GM19438 (cell line): Measurements from ENCODE around the gene GAS7.
A peak's percentile ranks its signal among the peaks of the same experiment; 100 is the strongest.

ENCODE experiments used
- ATAC-seq: cut with Tn5 transposase; IDR thresholded peaks from one replicate; pipeline ENCODE4 v1.9.1; 2021; ENCODE audit warnings: low read depth; ENCODE audit not compliant: unreplicated experiment

The GAS7 gene

GRCh38 chr17:10172778-10173177, 25.6 kb downstream of the GAS7 start:
- no peak for ATAC-seq

GRCh38 chr17:10172241-10172741, 26.1 kb downstream of the GAS7 start:
- no peak for ATAC-seq

- ATAC-seq, result no peak
Measured at GRCh38 chr17:10171581-10171981, 26.8 kb downstream of the GAS7 start.

GRCh38 chr17:10171122-10171571, 27.3 kb downstream of the GAS7 start:
- ATAC-seq, result no peak

DNA sequence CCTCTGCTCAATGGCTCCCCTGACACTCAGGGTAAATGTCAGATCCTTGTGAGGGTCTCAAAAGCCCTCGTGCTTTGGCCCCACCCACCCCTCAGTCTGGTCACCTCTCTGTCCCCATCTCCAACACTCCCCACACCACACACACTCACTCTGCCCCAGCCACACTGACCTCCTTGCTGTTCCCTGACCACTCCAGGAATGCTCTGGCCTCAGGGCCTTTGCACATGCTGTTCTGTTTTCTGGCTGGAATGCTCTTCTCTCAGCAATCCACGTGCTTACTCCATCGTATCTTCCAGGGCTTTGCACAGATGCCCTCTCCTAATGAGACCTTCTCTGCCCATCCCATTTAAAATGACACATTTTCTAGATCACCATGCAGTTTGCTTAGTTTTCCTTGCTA, 28.2 kb downstream of the GAS7 start:
- ATAC-seq, result no peak

- no peak for ATAC-seq
Measured at GRCh38 chr17:10169290-10169689, 29.1 kb downstream of the GAS7 start.

- no peak for ATAC-seq
Measured at GRCh38 chr17:10166176-10166935, 32.0 kb downstream of the GAS7 start.

DNA sequence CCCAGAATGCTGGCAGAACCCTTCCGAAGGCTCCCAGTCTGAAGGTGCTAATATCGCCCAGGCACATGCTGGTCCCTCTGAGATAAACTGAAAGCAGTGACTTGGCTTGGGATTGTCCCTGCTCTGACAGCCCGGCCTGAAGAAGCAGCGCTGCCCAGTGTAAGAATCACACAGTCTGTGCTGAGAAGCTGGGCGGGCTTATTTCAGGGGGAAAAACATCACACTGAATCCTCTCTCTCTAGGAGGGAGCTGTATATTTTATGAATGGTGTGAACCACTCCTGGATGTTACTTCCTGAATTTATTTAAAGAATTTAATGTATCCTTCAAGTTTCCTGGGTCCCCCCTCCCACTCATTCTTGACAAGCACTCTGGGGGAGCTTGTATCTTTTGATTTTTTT, 36.3 kb downstream of the GAS7 start:
- ATAC-seq, result no peak

- ATAC-seq, result no peak
Measured at GRCh38 chr17:10161386-10161785, 37.0 kb downstream of the GAS7 start.

- ATAC-seq, result peak; percentile 88
Measured at GRCh38 chr17:10156948-10157607, 41.3 kb downstream of the GAS7 start.

DNA sequence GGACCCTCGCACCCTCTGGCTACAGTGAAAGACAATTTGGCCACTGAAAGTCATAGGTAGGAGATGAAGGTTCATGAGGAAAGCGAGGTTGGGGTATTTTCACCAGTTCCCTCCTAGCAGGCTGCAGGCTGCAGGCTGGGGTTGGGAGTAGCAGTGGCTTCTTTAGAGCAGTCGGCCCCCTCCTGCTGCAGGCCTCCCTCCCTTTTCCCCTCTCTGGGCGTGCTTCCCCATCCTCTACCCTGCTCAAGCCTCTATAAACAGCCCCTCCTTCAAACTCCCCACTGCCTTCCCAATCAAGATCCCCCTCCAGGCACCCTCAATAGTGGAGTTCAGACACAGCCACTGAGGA, 41.8 kb downstream of the GAS7 start:
- peak; percentile 15 for ATAC-seq

GRCh38 chr17:10156077-10156435, 42.4 kb downstream of the GAS7 start:
- no peak for ATAC-seq

DNA sequence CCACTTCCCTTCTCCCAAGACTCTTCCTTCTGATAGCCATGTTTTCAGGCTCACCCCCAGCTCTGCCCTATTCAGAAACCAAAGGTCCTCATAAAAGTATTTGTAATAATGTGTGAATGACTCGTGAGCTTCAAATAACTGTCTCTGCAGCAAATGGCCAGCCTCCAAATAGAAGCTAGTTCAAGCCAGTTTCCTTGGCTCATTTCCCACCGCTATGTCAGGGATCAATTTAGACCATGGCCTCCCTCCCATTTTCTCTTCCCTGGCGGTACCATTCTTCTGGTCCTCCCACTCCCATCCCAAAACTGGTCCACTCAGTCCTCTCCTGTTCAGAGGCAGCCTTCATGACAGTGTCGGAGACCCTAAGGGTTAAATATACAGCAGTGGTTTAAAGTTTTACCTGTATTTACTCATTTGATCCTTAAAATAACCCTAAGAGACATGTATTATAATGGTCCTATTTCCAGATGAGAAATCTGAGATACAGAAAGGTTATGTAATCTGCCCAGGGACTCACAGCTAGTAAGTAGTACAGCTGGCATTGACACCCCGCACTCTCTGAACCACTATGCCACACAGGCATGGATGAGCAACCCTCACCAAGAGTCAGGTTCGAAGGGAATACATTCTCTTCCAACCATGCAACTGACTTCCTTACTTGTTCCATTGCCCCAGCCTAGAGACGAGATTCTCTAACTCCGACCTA, 42.9 kb downstream of the GAS7 start:
- no peak for ATAC-seq

GRCh38 chr17:10151667-10152496, 46.5 kb downstream of the GAS7 start:
- no peak for ATAC-seq

- peak; percentile 63 for ATAC-seq
Measured at GRCh38 chr17:10149573-10150399, 48.6 kb downstream of the GAS7 start.

- ATAC-seq, result no peak
Measured at GRCh38 chr17:10147761-10148415, 50.5 kb downstream of the GAS7 start.

DNA sequence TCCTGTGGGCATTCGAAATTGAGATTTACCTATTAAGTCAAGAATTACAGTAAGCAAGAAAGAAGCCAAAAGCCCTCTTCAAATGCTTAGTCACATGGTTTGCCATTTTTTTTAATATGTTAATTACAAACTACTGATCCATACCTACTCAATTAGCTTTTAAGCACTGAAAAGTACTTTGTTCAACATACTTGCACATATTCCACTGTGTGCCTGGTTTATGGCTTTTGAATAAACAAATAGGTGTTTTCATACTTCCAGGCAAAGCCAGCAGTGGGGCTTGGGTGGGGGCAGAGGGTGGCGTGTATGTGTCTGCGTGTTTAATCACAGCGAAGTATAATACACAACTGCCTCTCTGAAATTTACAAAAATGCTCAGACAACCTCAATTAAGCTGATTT, 51.4 kb downstream of the GAS7 start:
- no peak for ATAC-seq

- no peak for ATAC-seq
Measured at GRCh38 chr17:10144982-10145381, 53.4 kb downstream of the GAS7 start.

GRCh38 chr17:10144456-10144855, 54.0 kb downstream of the GAS7 start:
- no peak for ATAC-seq
